ENCODE results near the gene CLDN18. TPM values are rescaled to one million over a fixed set of nuclear protein-coding genes. Genes with fewer than 3 reads are reported as not detected.

CLDN18 gene
- total RNA-seq, 2 experiments from 2014 or later: not detected

DNA sequence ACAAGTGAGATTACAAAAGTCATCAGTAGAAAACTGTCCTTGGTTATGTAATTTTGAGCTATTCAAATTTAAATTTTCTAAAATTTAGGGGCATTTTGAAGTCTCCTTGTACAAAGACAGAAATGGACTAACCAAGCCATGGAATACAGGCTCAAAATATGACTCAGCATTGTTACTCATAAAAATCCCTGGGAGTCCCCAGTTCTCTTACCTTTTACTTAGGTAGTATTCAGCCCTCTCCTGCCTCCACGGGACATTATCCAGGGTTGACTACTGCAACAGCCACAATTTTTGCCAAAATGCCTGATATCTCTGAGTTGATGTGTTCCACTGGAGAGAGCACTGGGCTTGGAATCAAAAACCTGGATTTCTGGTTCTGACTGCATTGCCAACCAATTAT is 25.0 kb downstream of the CLDN18 start:
- peaks cover 6% of the 10 kb centered on the region for H3K4me1 Mint-ChIP-seq
- CTCF ChIA-PET: no interaction called here
- no peaks in the 10 kb centered on the region for H3K36me3 Mint-ChIP-seq
- no peak overlapping the region for H3K4me3 Mint-ChIP-seq
- no peak overlapping the region for H3K27ac Mint-ChIP-seq
- no peak for ATAC-seq
- no peaks in the 10 kb centered on the region for H3K9me3 Mint-ChIP-seq (ENCODE audit: low read depth)
- DNase-seq: no peak
- peaks cover 47% of the 10 kb centered on the region for H3K27me3 Mint-ChIP-seq

DNA sequence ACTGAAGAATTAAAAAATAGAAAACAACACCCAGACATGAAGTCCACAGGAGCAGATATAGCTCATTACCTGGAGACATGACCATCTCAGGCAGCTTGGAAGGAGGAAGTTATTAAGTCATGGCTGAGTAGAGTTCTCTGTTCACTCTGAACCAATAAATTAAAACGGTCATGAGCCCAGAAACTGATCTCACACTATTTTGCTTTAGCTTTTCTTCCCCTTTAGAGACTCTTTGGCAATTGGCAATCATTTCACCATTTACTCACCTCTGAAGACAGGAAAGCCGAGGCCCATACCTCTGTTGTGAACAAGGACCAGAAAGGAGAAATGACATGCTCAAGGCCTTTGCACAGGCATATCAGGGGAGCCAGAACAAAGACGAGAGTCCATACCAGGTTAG is 26.6 kb downstream of the CLDN18 start:
- Mint-ChIP-seq H3K4me3 (no peak overlapping the region), H3K27me3 (peaks cover 56% of the 10 kb centered on the region), H3K9me3 (ENCODE audit: low read depth) (no peaks in the 10 kb centered on the region), H3K4me1 (peaks cover 3% of the 10 kb centered on the region), H3K36me3 (no peaks in the 10 kb centered on the region), H3K27ac (no peak overlapping the region)
- DNase-seq: no peak
- CTCF ChIA-PET: no interaction called here
- ATAC-seq: no peak

DNA sequence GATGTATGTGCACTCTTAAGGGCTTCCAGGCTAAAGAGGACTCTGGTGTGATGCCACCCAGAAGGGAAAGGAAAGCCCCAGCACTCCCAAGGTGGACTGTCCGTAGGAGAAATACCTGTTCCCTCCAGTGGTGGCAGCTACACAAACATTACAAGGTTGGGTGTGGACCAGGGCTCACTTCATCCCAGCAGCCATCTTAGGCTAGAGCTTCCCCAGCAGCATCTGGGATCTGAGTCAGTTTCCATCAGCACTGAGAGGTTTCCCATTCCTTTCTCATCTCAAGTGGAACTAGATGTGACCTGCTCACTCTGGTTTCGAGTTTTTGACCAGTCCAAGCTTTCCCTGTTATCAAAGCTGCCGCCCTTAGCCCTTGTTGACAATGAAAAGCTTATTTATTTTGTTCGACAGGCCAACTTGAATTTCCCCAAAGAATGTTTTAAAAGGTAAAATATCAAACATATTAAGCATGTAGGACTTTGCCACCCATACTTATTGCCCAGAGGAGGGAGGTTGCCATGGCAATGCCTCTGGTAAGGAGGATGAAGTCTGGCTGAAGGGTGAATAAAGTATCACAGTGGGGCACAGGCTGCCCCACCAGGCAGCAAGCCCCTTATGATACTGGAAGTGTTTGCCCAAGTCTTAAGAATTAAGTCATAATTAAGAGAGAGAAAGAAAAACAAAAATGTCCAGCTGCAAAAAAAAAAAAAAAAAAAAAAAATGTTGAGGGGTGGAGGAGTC is 28.9 kb downstream of the CLDN18 start:
- Mint-ChIP-seq H3K4me1 (no peaks in the 10 kb centered on the region), H3K36me3 (no peaks in the 10 kb centered on the region), H3K27me3 (peaks cover 59% of the 10 kb centered on the region), H3K27ac (no peak overlapping the region), H3K9me3 (ENCODE audit: low read depth) (no peaks in the 10 kb centered on the region), H3K4me3 (no peak overlapping the region)
- CTCF ChIA-PET: no interaction called here
- DNase-seq (no peak), ATAC-seq (no peak)

DNA sequence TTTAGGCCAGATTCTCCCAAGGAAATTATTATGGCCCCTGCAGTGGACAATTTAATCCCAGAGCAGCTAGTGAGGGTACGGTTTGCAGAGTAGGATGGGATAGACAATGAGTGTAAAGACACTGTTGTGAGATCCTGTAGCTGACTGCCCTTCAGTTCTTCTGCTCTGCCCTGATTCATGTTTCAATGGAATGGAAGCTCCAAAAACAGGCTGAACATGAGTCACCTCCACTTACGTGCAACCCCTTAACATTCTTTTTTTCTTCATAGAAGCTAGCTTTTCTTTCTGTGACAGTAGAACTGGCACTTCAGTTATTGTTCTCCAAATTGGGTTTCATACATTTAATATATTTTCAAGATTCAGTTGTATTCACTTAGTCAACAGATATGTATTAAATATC is 32.1 kb downstream of the CLDN18 start:
- Mint-ChIP-seq H3K9me3 (ENCODE audit: low read depth) (no peaks in the 10 kb centered on the region), H3K36me3 (no peaks in the 10 kb centered on the region), H3K4me3 (no peak overlapping the region), H3K4me1 (no peaks in the 10 kb centered on the region), H3K27ac (no peak overlapping the region), H3K27me3 (peaks cover 62% of the 10 kb centered on the region)
- DNase-seq (no peak), ATAC-seq (no peak)
- CTCF ChIA-PET: no interaction called here

DNA sequence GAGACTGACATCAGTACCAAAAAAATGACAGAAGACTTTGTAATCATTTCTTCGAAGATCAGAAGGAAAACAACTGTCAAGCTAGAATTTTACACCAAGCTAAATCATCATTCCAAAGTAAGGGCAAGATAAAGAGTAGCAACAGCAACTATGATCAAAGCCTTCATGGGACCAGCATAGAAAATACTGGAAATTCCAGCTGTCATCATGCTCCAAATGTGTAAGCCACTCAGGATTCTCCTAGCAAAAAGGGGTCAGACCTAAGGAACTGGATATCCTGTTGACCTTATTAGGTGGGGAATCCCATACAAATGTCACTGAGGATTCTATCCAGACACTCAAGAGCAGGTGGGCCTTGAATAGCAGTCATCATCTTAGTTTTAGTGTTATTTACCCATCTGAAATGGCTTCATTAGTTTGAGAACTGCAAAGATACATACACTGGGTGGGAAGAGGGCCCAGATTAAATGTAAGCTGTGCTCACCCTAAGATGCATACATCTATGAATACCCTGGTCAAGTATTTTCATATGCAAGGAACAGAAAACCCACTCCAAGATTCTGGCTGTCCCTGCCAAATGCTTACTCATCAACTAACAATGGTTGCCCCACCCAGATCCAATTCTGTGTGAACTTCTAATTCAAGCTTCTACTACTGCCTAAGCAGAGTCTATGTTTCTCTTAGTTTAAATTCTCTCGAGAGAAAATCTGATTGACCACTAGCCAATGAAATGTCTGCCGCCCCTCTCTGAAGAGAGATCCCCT is 33.5 kb downstream of the CLDN18 start:
- H3K4me1 Mint-ChIP-seq: no peaks in the 10 kb centered on the region
- ATAC-seq (no peak), DNase-seq (no peak)
- no peak overlapping the region for H3K27ac Mint-ChIP-seq
- CTCF ChIA-PET: no interaction called here
- no peaks in the 10 kb centered on the region for H3K9me3 Mint-ChIP-seq (ENCODE audit: low read depth)
- H3K4me3 Mint-ChIP-seq: no peak overlapping the region
- H3K36me3 Mint-ChIP-seq: no peaks in the 10 kb centered on the region
- peaks cover 57% of the 10 kb centered on the region for H3K27me3 Mint-ChIP-seq

DNA sequence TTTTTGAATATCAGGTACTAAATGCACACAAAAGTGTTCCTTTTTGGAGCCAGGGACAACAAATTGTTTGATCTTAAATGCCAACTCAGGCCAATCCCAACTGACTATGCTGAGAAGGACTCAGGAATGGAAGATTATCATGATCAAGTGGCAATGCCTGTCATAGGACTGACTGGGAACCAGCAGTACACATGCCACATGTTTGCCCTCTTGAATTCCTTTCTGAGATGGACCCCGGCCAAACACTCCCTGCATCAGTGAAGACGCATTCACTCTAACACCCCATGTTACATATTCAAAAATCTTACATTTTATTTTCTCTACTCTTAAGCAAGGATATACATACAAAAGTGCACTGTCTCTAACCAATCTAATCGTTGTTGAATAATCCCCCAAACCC is 36.1 kb downstream of the CLDN18 start:
- Mint-ChIP-seq H3K27me3 (peaks cover 41% of the 10 kb centered on the region), H3K27ac (no peak overlapping the region), H3K36me3 (no peaks in the 10 kb centered on the region), H3K9me3 (ENCODE audit: low read depth) (peaks cover 3% of the 10 kb centered on the region), H3K4me1 (no peaks in the 10 kb centered on the region), H3K4me3 (no peak overlapping the region)
- ATAC-seq: no peak
- CTCF ChIA-PET: no interaction called here
- DNase-seq: no peak

DNA sequence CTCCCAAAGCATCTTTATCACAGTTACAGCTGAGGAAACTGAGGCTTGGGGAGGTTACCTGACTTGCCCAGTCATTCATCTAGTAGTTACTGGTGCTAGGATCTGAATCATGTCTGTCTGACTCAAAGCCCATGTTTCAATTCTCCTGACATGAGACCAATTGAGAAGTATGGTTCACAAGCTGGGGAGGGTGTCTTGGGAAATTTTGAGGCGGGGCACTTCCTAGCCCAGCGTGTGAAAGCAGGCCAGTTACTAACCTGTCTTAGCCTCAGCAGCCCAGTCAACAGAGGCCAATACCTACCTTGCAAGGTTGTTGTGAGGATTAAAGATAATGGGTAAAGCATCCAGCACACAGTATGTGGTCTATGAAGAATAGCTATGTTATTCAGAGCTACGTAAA is 37.0 kb downstream of the CLDN18 start:
- Mint-ChIP-seq H3K27ac (no peak overlapping the region), H3K27me3 (peaks cover 38% of the 10 kb centered on the region), H3K36me3 (no peaks in the 10 kb centered on the region), H3K9me3 (ENCODE audit: low read depth) (peaks cover 3% of the 10 kb centered on the region), H3K4me3 (no peak overlapping the region), H3K4me1 (no peaks in the 10 kb centered on the region)
- CTCF ChIA-PET: interaction anchor here (0.6 kb wide), 1 partner anchor 1338 kb away, joined by 4 read pairs; no protein-coding TSS in a partner anchor
- ATAC-seq (no peak), DNase-seq (no peak)

DNA sequence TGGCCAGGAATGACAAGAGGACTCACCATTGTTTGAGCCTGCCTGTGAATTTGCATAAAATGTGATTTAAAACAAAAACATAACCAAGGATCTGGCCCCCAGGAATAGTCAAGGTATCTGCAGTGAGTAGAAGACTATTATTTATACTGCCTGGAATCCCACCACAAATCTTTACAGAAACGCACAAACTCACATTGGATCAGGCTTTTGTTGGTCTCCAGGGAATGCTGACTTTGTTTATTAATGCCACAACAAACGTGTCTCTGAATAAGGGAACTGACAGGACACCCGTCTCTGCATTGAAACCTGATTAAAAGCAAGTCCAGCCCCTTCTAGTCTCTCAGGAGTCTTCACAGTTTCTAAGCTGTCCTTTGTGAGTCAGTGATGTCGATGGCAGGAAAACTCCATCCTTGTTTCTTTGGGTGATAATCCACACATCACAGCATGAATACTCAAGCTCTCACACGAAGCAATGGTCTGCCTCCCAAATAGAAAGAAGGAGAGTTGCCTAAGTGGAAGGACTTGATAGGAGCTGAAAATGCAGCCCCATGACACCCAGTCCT is 37.7 kb downstream of the CLDN18 start:
- Mint-ChIP-seq H3K9me3 (ENCODE audit: low read depth) (peaks cover 3% of the 10 kb centered on the region), H3K36me3 (no peaks in the 10 kb centered on the region), H3K27me3 (peaks cover 38% of the 10 kb centered on the region), H3K27ac (no peak overlapping the region), H3K4me3 (no peak overlapping the region), H3K4me1 (no peaks in the 10 kb centered on the region)
- ATAC-seq: no peak
- no peak for DNase-seq
- CTCF ChIA-PET: no interaction called here

DNA sequence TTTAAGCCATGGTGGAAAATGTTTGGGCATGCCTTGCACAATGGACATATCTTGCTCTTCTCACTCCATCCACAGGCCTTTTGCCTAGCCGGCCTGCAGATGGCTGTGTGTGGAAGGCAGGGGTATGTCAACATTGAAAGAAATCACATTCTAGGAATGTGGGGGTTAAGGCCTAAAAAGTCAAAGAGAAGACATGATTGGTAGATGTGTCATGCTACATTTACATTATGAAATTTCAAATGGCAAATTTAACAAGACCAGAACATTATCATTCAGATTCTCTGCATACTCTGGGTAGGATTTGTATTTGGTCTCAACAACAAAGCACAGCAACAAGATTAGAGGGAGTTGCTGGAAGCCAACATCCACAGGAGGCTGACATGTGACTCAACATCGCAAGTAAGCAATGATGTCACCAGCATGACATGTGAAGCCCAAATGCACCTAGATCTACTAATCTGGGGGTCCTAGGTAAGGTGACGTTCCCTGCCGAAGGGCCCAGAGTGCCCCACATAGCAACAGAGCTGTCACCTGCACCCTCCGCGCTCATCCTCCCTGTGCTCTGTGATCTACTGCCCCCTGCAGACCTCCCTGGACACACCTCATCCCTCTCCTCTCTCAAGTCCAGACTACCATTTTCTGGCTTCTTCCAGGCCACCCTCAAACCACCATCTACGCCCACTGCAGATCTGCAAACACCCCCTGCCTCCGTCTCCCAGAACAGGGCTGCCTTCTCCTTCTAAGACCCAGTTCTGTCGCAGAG is 39.4 kb downstream of the CLDN18 start:
- no peaks in the 10 kb centered on the region for H3K36me3 Mint-ChIP-seq
- CTCF ChIA-PET: interaction anchor here (1.3 kb wide), 1 partner anchor 14 kb away, joined by 3 read pairs; no protein-coding TSS in a partner anchor
- DNase-seq (no peak), ATAC-seq (no peak)
- H3K27ac Mint-ChIP-seq: no peak overlapping the region
- no peak overlapping the region for H3K4me3 Mint-ChIP-seq
- no peaks in the 10 kb centered on the region for H3K4me1 Mint-ChIP-seq
- peaks cover 3% of the 10 kb centered on the region for H3K9me3 Mint-ChIP-seq (ENCODE audit: low read depth)
- peaks cover 43% of the 10 kb centered on the region for H3K27me3 Mint-ChIP-seq

DNA sequence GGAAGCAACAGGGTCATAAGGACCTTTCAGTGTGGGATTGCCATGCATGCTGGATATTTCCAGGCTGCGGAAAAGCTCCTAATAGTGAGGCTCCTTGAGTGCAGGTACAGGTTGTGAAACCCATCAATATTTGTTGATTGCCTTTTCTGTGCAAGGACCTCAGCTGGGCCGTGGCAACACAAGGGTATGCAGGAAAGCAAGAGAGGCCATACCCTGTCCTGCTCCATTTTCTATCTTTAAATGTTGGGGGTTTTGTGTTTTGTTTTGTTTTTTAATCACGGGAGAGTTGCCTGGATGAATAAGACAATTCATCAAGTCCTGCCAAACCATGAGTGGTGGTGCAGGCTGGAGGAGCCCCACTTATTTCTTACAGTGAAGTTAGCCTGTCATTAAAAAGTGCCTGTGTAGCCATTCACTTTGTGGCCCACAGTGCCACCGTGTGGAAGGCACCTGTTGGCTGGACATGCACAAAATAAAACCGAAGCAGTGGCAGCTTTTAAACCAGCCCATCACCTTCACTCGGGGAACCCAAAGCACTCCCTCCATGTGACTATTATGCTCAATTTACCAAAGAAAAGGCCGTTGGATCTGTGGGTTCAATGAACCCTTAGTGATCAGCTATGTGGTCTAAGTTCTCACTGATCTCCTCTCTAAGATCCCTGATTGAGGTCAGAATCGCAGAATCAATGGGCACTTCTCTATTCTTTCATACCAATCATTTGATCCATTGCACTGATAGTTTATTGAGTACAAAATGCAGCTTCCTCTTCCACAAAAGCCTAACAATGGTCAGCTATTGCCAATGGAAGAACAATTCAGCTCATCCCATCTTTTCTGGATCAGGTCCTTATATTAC is 42.2 kb downstream of the CLDN18 start:
- Mint-ChIP-seq H3K9me3 (ENCODE audit: low read depth) (peaks cover 3% of the 10 kb centered on the region), H3K27ac (no peak overlapping the region), H3K4me1 (no peaks in the 10 kb centered on the region), H3K36me3 (no peaks in the 10 kb centered on the region), H3K27me3 (peaks cover 46% of the 10 kb centered on the region), H3K4me3 (no peak overlapping the region)
- no peak for ATAC-seq
- no peak for DNase-seq
- CTCF ChIA-PET: interaction anchor here (1.2 to 1.9 kb wide), 3 partner anchors 9 to 66 kb away, joined by 3 to 5 read pairs (median 4); no protein-coding TSS in a partner anchor

DNA sequence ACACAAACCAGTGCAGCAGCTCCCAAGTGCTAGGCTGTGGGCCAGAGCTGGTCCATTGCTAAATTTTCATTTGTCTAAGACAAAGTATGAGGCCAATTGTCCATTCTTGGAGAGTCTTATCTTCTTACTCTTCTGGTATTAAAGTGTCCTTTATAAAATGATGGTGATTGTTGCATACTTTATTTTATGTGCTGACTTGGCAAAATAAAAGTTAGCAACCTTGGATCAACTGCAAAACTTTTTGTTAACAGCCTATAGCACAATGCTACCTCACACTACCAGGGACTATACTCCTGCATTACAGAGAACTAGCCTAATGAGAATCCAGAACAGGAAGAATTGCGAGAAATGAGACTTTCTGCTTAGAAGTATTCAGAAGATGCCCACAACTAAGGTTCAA is 44.1 kb downstream of the CLDN18 start:
- H3K36me3 Mint-ChIP-seq: no peaks in the 10 kb centered on the region
- H3K4me3 Mint-ChIP-seq: no peak overlapping the region
- DNase-seq (no peak), ATAC-seq (no peak)
- H3K27me3 Mint-ChIP-seq: peaks cover 51% of the 10 kb centered on the region
- H3K9me3 Mint-ChIP-seq (ENCODE audit: low read depth): peaks cover 3% of the 10 kb centered on the region
- H3K4me1 Mint-ChIP-seq: no peaks in the 10 kb centered on the region
- CTCF ChIA-PET: no interaction called here
- H3K27ac Mint-ChIP-seq: no peak overlapping the region

DNA sequence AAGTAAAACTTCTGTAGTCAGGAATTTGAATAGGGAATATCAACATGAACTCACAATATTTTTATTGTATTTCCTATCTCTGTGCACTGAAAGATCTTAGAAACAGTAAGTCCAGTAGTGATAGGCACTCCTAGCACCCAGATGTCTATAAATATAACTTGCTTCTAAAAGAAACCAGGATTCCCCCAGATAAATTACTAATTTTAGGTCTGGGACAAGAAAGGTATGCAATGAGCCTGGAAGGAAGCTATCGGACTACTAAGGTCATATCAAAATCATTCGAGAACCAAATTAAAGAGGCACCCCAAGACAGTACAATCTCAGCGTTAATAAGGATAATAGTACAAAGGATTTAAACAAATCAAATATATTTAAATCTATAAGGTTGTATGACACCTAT is 47.4 kb downstream of the CLDN18 start:
- H3K9me3 Mint-ChIP-seq (ENCODE audit: low read depth): no peaks in the 10 kb centered on the region
- H3K4me3 Mint-ChIP-seq: no peak overlapping the region
- H3K27me3 Mint-ChIP-seq: peaks cover 56% of the 10 kb centered on the region
- no peak for DNase-seq
- no peaks in the 10 kb centered on the region for H3K4me1 Mint-ChIP-seq
- no peaks in the 10 kb centered on the region for H3K36me3 Mint-ChIP-seq
- ATAC-seq: no peak
- CTCF ChIA-PET: interaction anchor here (1.7 kb wide), 1 partner anchor 61 kb away, joined by 4 read pairs; no protein-coding TSS in a partner anchor
- no peak overlapping the region for H3K27ac Mint-ChIP-seq

Measured in activated CD8-positive, alpha-beta memory T cell treated with anti-CD3 and anti-CD28 coated beads, Interleukin-2, amount 10 ng/mL, durations not matched to agents 7 days and 5 days (primary cell).